Activated T-cell treated with anti-CD3 and anti-CD28 coated beads, Interleukin-2, amount 50 U/mL, for 72 hours (primary cell): ENCODE data around the gene CA9. TPM values are rescaled to one million over a fixed set of nuclear protein-coding genes. Genes with fewer than 3 reads are reported as not detected.

ENCODE experiments used
- ATAC-seq, 2 donors: fragments of 150-1000 bp; cut with Tn5 transposase; replicated peaks in 1 of 2; 2 replicates each; pipeline ENCODE4 v1.10.0; 2021; ENCODE audit warnings: moderate library complexity in 2 of 2, mild to moderate bottlenecking in 1 of 2
- DNase-seq, 2 donors: peaks; one replicate each; pipeline ENCODE4 v3.0.0; 2021 to 2022; ENCODE audit warnings: mixed read lengths in 1 of 2
- H3K27ac Mint-ChIP-seq: one replicate; pipeline ENCODE4 v1.8.0; 2022; ENCODE audit warnings: mild to moderate bottlenecking, moderate library complexity, mixed read lengths
- H3K27me3 Mint-ChIP-seq: one replicate; pipeline ENCODE4 v1.8.0; 2022; ENCODE audit warnings: low read depth, mixed read lengths
- H3K36me3 Mint-ChIP-seq, 2 donors: one replicate each; pipeline ENCODE4 v1.8.0; 2022; ENCODE audit warnings: mixed read lengths in 2 of 2, mild to moderate bottlenecking in 1 of 2; ENCODE audit not compliant: insufficient read depth in 2 of 2
- H3K4me1 Mint-ChIP-seq: one replicate; pipeline ENCODE4 v1.8.0; 2022; ENCODE audit warnings: low read depth, mixed read lengths
- H3K4me3 Mint-ChIP-seq, 2 donors: one replicate each; pipeline ENCODE4 v1.8.0; 2022; ENCODE audit warnings: mild to moderate bottlenecking in 2 of 2, mixed read lengths in 2 of 2, moderate library complexity in 2 of 2
- H3K9me3 Mint-ChIP-seq, 2 donors: one replicate each; pipeline ENCODE4 v1.8.0; 2022; ENCODE audit warnings: mixed read lengths in 2 of 2
- total RNA-seq, 2 donors: library from RNA; stranded (reverse); gene quantifications; one replicate each; pipeline ENCODE4 v1.2.3, GENCODE V29; 2022

Gene CA9
- total RNA-seq, 2 donors from 2014 or later: 0.65 to 1.6 TPM

DNA sequence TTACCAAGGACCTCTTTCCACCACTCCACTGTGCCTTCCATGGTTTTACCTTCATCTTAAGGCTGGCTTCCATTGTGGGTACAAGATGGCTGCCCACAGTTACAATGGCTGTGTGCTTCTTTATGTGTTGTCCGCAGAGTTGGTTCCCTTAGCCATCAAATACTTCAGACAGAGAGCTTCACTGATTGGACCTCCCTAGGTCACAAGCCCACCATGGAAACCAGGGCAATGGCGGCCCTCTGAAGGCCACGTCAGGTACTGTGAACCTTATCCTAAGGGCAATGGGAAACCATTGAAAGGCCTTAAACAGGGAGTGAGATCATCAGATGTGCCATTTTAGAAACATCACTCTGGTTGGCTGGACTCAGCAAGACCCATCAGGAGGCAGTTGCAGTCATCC is 5.8 kb upstream of the CA9 start:
- no peaks in the 10 kb centered on the region for H3K27me3 Mint-ChIP-seq
- DNase-seq (no peak), ATAC-seq (no peak)
- no peak overlapping the region for H3K4me3 Mint-ChIP-seq
- H3K27ac Mint-ChIP-seq: no peak overlapping the region
- no peaks in the 10 kb centered on the region for H3K36me3 Mint-ChIP-seq
- peaks cover 30% of the 10 kb centered on the region for H3K4me1 Mint-ChIP-seq
- peaks cover 5% of the 10 kb centered on the region in 2 donors for H3K9me3 Mint-ChIP-seq

DNA sequence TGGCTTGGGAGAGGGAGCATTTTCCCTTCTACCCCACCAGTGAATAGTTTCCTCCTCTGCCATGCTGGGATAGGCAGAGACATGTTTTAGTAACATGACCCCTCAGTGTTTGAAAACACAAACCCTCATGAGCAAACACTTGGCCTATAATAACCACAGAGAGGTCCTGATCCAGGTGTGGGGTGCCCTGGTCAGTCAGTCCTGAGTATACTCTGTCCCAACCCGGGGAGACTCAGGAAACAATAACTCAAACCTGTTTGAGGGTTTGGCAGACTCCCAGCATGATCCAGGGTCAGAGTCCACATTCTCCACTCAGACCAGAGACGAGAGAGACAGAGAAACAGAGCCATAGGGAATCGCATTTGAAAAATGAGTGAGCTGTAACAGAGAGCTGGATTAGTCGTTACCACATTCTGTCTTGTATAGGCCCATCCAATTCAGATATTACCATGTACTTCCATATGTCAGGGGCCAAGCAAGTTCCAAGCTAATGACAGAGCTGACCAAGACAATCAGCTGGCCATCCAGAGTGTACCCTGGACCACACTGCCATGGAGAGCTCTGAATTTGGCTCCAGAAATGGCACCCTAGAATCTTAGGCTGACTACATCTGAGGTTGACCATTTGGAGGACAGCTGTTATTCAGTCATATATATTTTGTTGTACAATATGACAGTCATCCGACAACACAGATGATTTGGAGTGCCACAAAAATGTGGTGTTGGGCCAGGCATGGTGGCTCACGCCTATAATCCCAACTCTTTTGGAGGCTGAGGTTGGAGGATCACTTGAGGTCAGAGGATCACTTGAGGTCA is 4.2 kb upstream of the CA9 start:
- H3K27me3 Mint-ChIP-seq: peaks cover 8% of the 10 kb centered on the region
- H3K4me3 Mint-ChIP-seq: no peak overlapping the region
- H3K27ac Mint-ChIP-seq: no peak overlapping the region

DNA sequence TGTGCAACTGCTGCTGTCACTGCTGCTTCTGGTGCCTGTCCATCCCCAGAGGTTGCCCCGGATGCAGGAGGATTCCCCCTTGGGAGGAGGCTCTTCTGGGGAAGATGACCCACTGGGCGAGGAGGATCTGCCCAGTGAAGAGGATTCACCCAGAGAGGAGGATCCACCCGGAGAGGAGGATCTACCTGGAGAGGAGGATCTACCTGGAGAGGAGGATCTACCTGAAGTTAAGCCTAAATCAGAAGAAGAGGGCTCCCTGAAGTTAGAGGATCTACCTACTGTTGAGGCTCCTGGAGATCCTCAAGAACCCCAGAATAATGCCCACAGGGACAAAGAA is 265 bp downstream of the CA9 start:
- Mint-ChIP-seq H3K4me1 (peaks cover 6% of the 10 kb centered on the region), H3K4me3 (no peak overlapping the region), H3K36me3 (peaks cover 0 to 1% of the 10 kb centered on the region in 2 donors), H3K9me3 (no peaks in the 10 kb centered on the region), H3K27me3 (peaks cover 11% of the 10 kb centered on the region), H3K27ac (no peak overlapping the region)
- DNase-seq: no peak
- no peak for ATAC-seq

More for the DNA sequence above, 4.2 kb upstream of the CA9 start:
- DNase-seq: no peak
- Mint-ChIP-seq H3K36me3 (no peaks in the 10 kb centered on the region), H3K9me3 (peaks cover 5% of the 10 kb centered on the region in 2 donors), H3K4me1 (peaks cover 14% of the 10 kb centered on the region)
- ATAC-seq: no peak

DNA sequence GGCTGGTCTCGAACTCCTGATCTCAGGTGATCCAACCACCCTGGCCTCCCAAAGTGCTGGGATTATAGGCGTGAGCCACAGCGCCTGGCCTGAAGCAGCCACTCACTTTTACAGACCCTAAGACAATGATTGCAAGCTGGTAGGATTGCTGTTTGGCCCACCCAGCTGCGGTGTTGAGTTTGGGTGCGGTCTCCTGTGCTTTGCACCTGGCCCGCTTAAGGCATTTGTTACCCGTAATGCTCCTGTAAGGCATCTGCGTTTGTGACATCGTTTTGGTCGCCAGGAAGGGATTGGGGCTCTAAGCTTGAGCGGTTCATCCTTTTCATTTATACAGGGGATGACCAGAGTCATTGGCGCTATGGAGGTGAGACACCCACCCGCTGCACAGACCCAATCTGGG is 1.5 kb downstream of the CA9 start:
- H3K4me1 Mint-ChIP-seq: peaks cover 6% of the 10 kb centered on the region

DNA sequence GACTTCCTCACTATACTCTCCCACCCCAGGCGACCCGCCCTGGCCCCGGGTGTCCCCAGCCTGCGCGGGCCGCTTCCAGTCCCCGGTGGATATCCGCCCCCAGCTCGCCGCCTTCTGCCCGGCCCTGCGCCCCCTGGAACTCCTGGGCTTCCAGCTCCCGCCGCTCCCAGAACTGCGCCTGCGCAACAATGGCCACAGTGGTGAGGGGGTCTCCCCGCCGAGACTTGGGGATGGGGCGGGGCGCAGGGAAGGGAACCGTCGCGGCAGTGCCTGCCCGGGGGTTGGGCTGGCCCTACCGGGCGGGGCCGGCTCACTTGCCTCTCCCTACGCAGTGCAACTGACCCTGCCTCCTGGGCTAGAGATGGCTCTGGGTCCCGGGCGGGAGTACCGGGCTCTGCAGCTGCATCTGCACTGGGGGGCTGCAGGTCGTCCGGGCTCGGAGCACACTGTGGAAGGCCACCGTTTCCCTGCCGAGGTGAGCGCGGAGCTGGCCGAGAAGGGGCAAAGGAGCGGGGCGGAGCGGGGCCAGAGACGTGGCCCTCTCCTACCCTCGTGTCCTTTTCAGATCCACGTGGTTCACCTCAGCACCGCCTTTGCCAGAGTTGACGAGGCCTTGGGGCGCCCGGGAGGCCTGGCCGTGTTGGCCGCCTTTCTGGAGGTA is 2.1 kb downstream of the CA9 start:
- H3K27me3 Mint-ChIP-seq: peaks cover 11% of the 10 kb centered on the region
- no peaks in the 10 kb centered on the region for H3K9me3 Mint-ChIP-seq
- peaks cover 0 to 1% of the 10 kb centered on the region in 2 donors for H3K36me3 Mint-ChIP-seq
- H3K4me1 Mint-ChIP-seq: peaks cover 6% of the 10 kb centered on the region
- DNase-seq (peak; percentile 54 to 61), ATAC-seq (peak; percentile 84 to 85)
- peak overlapping the region; percentile 76 to 77 for H3K4me3 Mint-ChIP-seq
- H3K27ac Mint-ChIP-seq: no peak overlapping the region

More for the DNA sequence above, 1.5 kb downstream of the CA9 start:
- peaks cover 11% of the 10 kb centered on the region for H3K27me3 Mint-ChIP-seq
- DNase-seq (no peak), ATAC-seq (no peak)
- no peaks in the 10 kb centered on the region for H3K9me3 Mint-ChIP-seq
- no peak overlapping the region for H3K27ac Mint-ChIP-seq
- peak overlapping the region; percentile 61 to 76 for H3K4me3 Mint-ChIP-seq
- peaks cover 0 to 1% of the 10 kb centered on the region in 2 donors for H3K36me3 Mint-ChIP-seq

DNA sequence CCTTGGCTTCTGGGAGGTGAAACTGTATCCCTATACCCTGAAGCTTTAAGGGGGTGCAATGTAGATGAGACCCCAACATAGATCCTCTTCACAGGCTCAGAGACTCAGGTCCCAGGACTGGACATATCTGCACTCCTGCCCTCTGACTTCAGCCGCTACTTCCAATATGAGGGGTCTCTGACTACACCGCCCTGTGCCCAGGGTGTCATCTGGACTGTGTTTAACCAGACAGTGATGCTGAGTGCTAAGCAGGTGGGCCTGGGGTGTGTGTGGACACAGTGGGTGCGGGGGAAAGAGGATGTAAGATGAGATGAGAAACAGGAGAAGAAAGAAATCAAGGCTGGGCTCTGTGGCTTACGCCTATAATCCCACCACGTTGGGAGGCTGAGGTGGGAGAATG is 5.4 kb downstream of the CA9 start:
- DNase-seq (no peak), ATAC-seq (no peak)
- Mint-ChIP-seq H3K9me3 (no peaks in the 10 kb centered on the region), H3K4me3 (no peak overlapping the region), H3K27me3 (peaks cover 8% of the 10 kb centered on the region), H3K36me3 (peaks cover 0 to 1% of the 10 kb centered on the region in 2 donors), H3K4me1 (peaks cover 6% of the 10 kb centered on the region), H3K27ac (no peak overlapping the region)

DNA sequence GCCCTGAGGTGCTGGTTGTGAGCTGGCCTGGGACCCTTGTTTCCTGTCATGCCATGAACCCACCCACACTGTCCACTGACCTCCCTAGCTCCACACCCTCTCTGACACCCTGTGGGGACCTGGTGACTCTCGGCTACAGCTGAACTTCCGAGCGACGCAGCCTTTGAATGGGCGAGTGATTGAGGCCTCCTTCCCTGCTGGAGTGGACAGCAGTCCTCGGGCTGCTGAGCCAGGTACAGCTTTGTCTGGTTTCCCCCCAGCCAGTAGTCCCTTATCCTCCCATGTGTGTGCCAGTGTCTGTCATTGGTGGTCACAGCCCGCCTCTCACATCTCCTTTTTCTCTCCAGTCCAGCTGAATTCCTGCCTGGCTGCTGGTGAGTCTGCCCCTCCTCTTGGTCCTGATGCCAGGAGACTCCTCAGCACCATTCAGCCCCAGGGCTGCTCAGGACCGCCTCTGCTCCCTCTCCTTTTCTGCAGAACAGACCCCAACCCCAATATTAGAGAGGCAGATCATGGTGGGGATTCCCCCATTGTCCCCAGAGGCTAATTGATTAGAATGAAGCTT is 6.1 kb downstream of the CA9 start:
- Mint-ChIP-seq H3K4me1 (peaks cover 6% of the 10 kb centered on the region), H3K27ac (no peak overlapping the region), H3K4me3 (no peak overlapping the region), H3K9me3 (no peaks in the 10 kb centered on the region), H3K27me3 (peaks cover under 1% of the 10 kb centered on the region), H3K36me3 (no peaks in the 10 kb centered on the region)
- no peak for ATAC-seq
- no peak for DNase-seq

DNA sequence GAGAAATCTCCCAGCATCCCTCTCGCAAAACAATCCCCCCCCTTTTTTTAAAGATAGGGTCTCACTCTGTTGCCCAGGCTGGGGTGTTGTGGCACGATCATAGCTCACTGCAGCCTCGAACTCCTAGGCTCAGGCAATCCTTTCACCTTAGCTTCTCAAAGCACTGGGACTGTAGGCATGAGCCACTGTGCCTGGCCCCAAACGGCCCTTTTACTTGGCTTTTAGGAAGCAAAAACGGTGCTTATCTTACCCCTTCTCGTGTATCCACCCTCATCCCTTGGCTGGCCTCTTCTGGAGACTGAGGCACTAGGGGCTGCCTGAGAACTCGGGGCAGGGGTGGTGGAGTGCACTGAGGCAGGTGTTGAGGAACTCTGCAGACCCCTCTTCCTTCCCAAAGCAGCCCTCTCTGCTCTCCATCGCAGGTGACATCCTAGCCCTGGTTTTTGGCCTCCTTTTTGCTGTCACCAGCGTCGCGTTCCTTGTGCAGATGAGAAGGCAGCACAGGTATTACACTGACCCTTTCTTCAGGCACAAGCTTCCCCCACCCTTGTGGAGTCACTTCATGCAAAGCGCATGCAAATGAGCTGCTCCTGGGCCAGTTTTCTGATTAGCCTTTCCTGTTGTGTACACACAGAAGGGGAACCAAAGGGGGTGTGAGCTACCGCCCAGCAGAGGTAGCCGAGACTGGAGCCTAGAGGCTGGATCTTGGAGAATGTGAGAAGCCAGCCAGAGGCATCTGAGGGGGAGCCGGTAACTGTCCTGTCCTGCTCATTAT is 6.8 kb downstream of the CA9 start:
- no peaks in the 10 kb centered on the region for H3K27me3 Mint-ChIP-seq
- peaks cover 6% of the 10 kb centered on the region for H3K4me1 Mint-ChIP-seq
- no peak for DNase-seq
- H3K9me3 Mint-ChIP-seq: no peaks in the 10 kb centered on the region
- ATAC-seq: no peak
- no peaks in the 10 kb centered on the region for H3K36me3 Mint-ChIP-seq
- H3K27ac Mint-ChIP-seq: no peak overlapping the region
- H3K4me3 Mint-ChIP-seq: no peak overlapping the region

- no peaks in the 10 kb centered on the region for H3K27me3 Mint-ChIP-seq
- no peak overlapping the region for H3K4me3 Mint-ChIP-seq
- H3K9me3 Mint-ChIP-seq: no peaks in the 10 kb centered on the region
- DNase-seq: no peak
- ATAC-seq: no peak
- H3K36me3 Mint-ChIP-seq: no peaks in the 10 kb centered on the region
- H3K4me1 Mint-ChIP-seq: peaks cover 1% of the 10 kb centered on the region
- H3K27ac Mint-ChIP-seq: no peak overlapping the region
Observed at GRCh38 chr9:35681341-35682002, 7.7 kb downstream of the CA9 start.

GRCh38 chr9:35682051-35682450 is 8.3 kb downstream of the CA9 start:
- H3K4me1 Mint-ChIP-seq: no peaks in the 10 kb centered on the region
- H3K27me3 Mint-ChIP-seq: no peaks in the 10 kb centered on the region
- no peak overlapping the region for H3K27ac Mint-ChIP-seq
- H3K4me3 Mint-ChIP-seq: no peak overlapping the region
- H3K36me3 Mint-ChIP-seq: no peaks in the 10 kb centered on the region
- no peaks in the 10 kb centered on the region for H3K9me3 Mint-ChIP-seq
- DNase-seq (no peak), ATAC-seq (no peak)

GRCh38 chr9:35682520-35683315 is 9.0 kb downstream of the CA9 start:
- DNase-seq: no peak
- no peaks in the 10 kb centered on the region for H3K9me3 Mint-ChIP-seq
- no peaks in the 10 kb centered on the region for H3K27me3 Mint-ChIP-seq
- no peaks in the 10 kb centered on the region for H3K36me3 Mint-ChIP-seq
- no peak overlapping the region for H3K4me3 Mint-ChIP-seq
- peaks cover 3% of the 10 kb centered on the region for H3K4me1 Mint-ChIP-seq
- ATAC-seq: no peak
- H3K27ac Mint-ChIP-seq: no peak overlapping the region

DNA sequence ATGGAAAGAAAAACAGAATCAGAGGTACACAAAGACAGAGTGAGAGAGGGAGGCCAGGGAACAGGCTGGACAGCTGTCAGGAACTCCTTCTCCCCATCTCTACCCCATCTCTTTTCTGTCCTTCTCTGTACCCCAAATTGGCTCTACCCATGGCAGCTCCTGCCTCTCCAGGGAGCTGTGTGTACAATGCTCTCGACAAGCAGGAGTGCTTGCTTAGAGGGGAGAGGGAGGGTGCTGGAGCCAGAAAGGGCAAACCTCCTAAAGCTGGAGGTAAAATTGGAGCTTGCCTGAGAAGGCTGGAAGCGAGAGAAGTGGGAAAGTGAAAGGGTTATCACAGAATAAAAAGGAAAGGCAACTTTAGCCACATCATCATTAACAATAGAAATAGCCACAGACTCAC is 9.6 kb downstream of the CA9 start:
- Mint-ChIP-seq H3K36me3 (no peaks in the 10 kb centered on the region), H3K27me3 (no peaks in the 10 kb centered on the region), H3K9me3 (no peaks in the 10 kb centered on the region), H3K4me3 (no peak overlapping the region), H3K4me1 (peaks cover 9% of the 10 kb centered on the region), H3K27ac (no peak overlapping the region)
- no peak for ATAC-seq
- no peak for DNase-seq
